ENCODE data around the gene SP110. TPM values are rescaled to one million over a fixed set of nuclear protein-coding genes. Genes with fewer than 3 reads are reported as not detected.

SP110 gene
- total RNA-seq, 1 experiment from 2014 or later: 3.5 TPM

- intact Hi-C loops (cut with micrococcal nuclease): no loop called here
- H3K4me2 ChIP-seq (ENCODE audit: low read length): no peak overlapping the region
- H4K20me1 ChIP-seq (ENCODE audit: low read length): no peaks in the 10 kb centered on the region
- ChIA-PET POLR2A (ENCODE audit: unreplicated experiment) (no interaction called here), CTCF (no interaction called here)
- H3K79me2 ChIP-seq (ENCODE audit: low read length): no peaks in the 10 kb centered on the region
- H2AFZ ChIP-seq (ENCODE audit: low read length): no peak overlapping the region
- H3K4me3 ChIP-seq (ENCODE audit: low read length): no peak overlapping the region
- H3K9ac ChIP-seq (ENCODE audit: low read length): no peak overlapping the region
- no peak overlapping the region for H3K27ac ChIP-seq (ENCODE audit: low read length)
- no peaks in the 10 kb centered on the region for H3K36me3 ChIP-seq (ENCODE audit: low read depth, low read length)
- H3K9me2 ChIP-seq (replicated peaks; ENCODE audit: low read length): no peaks in the 10 kb centered on the region
- DNase-seq (peak; percentile 25), ATAC-seq (peak; percentile 45; the same call in 1 of the 2 replicates)
- H3F3A ChIP-seq (ENCODE audit: low read length, unreplicated experiment): no peaks in the 10 kb centered on the region
- TF ChIP-seq EZH2 (IDR thresholded peaks at IDR 0.05; ENCODE audit: low read length, unreplicated experiment): no peak
- TF ChIP-seq, protein P1, sequence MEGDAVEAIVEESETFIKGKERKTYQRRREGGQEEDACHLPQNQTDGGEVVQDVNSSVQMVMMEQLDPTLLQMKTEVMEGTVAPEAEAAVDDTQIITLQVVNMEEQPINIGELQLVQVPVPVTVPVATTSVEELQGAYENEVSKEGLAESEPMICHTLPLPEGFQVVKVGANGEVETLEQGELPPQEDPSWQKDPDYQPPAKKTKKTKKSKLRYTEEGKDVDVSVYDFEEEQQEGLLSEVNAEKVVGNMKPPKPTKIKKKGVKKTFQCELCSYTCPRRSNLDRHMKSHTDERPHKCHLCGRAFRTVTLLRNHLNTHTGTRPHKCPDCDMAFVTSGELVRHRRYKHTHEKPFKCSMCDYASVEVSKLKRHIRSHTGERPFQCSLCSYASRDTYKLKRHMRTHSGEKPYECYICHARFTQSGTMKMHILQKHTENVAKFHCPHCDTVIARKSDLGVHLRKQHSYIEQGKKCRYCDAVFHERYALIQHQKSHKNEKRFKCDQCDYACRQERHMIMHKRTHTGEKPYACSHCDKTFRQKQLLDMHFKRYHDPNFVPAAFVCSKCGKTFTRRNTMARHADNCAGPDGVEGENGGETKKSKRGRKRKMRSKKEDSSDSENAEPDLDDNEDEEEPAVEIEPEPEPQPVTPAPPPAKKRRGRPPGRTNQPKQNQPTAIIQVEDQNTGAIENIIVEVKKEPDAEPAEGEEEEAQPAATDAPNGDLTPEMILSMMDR (conservative IDR thresholded peaks at IDR 0.05; ENCODE audit: low read depth, low read length): no peak
- TF ChIP-seq EZH2phosphoT487 (IDR thresholded peaks at IDR 0.05; ENCODE audit: borderline replicate concordance, low read length): no peak
- 0 out of 2 replicates have a peak, but pooled peaks cover 3% of the 10 kb centered on the region for H3K27me3 ChIP-seq (ENCODE audit: low read length)
- no peaks in the 10 kb centered on the region for H3K4me1 ChIP-seq (ENCODE audit: insufficient read depth, low read length)
- no TSS peak for BruUV-seq (replicated peaks)
- no peaks in the 10 kb centered on the region for H3K9me3 ChIP-seq (ENCODE audit: low read length)
These were observed 24.4 kb upstream of the SP110 start for GRCh38 chr2:230244211-230244610.

DNA sequence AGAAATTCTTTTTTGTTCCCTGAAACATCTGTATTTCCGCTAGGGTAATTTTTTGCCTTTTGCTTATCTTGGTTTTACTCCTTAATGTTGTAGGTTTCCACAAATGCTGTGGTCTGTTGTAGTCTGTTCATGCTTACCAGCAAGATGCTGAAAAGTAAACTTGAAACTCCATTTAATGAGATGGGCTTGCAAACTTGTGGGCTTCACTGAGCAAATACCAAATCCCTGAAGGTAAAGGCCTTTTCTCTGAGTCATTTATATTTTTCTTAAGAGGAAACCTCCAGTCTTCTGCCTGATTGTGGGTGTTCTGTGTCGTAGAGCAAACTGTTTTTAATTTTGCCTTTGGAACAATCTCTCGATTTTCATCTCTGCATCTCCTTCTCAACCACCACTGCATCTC is 15.1 kb upstream of the SP110 start:
- H3K36me3 ChIP-seq (ENCODE audit: low read depth, low read length): no peaks in the 10 kb centered on the region; the same call in 1 of the 2 replicates
- TF ChIP-seq EZH2 (IDR thresholded peaks at IDR 0.05; ENCODE audit: low read length, unreplicated experiment): no peak
- TF ChIP-seq, protein P1 (conservative IDR thresholded peaks at IDR 0.05; ENCODE audit: low read depth, low read length): no peak
- TF ChIP-seq EZH2phosphoT487 (IDR thresholded peaks at IDR 0.05; ENCODE audit: borderline replicate concordance, low read length): no peak
- H3K27me3 ChIP-seq (ENCODE audit: low read length): no peaks in the 10 kb centered on the region
- H3K4me3 ChIP-seq (ENCODE audit: low read length): no peak overlapping the region
- H3F3A ChIP-seq (ENCODE audit: low read length, unreplicated experiment): no peaks in the 10 kb centered on the region
- intact Hi-C loops (cut with micrococcal nuclease): loop anchor here (5.0 kb wide), 1 partner anchor 182 kb away; the partner anchor contains the start of gene SP100
- H3K9ac ChIP-seq (ENCODE audit: low read length): no peak overlapping the region
- no peak overlapping the region for H3K4me2 ChIP-seq (ENCODE audit: low read length)
- no TSS peak for BruUV-seq (replicated peaks)
- no peak overlapping the region for H2AFZ ChIP-seq (ENCODE audit: low read length)
- H4K20me1 ChIP-seq (ENCODE audit: low read length): no peaks in the 10 kb centered on the region
- H3K9me2 ChIP-seq (replicated peaks; ENCODE audit: low read length): no peaks in the 10 kb centered on the region
- DNase-seq (peak; percentile 48), ATAC-seq (peak; percentile 77)
- no peaks in the 10 kb centered on the region for H3K79me2 ChIP-seq (ENCODE audit: low read length)
- POLR2A ChIA-PET (ENCODE audit: unreplicated experiment): no interaction called here
- no peak overlapping the region for H3K27ac ChIP-seq (ENCODE audit: low read length)
- CTCF ChIA-PET: no interaction called here
- H3K4me1 ChIP-seq (ENCODE audit: insufficient read depth, low read length): peaks cover 13% of the 10 kb centered on the region
- peaks cover 11% of the 10 kb centered on the region for H3K9me3 ChIP-seq (ENCODE audit: low read length)

DNA sequence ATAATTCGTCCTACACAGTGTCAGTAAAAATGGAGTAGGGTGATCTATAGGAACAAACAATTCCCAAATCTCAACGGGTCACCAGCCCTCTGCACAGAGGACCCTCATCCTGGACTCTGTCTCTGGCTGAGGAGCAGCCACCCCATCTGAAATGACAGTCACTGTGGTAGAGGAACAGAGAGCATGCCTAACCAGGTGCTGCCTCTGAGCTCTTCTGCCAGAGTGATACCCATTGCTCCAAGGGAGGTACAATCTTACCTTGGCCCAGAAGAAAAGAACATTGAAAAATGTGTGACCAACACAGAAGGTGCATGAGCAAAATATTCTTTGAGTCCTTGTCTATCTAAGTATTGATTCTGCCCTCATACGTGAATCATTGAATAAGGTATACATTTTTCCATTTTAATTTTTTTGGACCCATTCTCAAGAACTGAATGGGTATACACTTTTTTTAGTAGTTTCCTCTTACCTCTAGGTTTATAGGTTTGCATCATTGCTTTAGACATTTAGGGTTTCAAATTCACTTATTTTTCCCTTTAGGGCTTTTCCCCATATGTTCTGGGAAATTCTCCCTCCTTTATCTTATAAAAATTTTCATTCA is 14.4 kb upstream of the SP110 start:
- Histone ChIP-seq H3K79me2 (ENCODE audit: low read length) (no peaks in the 10 kb centered on the region), H3K9me3 (ENCODE audit: low read length) (peaks cover 11% of the 10 kb centered on the region), H3F3A (ENCODE audit: low read length, unreplicated experiment) (no peaks in the 10 kb centered on the region), H3K27ac (ENCODE audit: low read length) (no peak overlapping the region), H3K27me3 (ENCODE audit: low read length) (no peaks in the 10 kb centered on the region), H3K4me1 (ENCODE audit: insufficient read depth, low read length) (peaks cover 15% of the 10 kb centered on the region), H3K4me2 (ENCODE audit: low read length) (no peak overlapping the region), H2AFZ (ENCODE audit: low read length) (no peak overlapping the region), H3K9me2 (replicated peaks; ENCODE audit: low read length) (no peaks in the 10 kb centered on the region), H4K20me1 (ENCODE audit: low read length) (no peaks in the 10 kb centered on the region), H3K4me3 (ENCODE audit: low read length) (no peak overlapping the region), H3K9ac (ENCODE audit: low read length) (no peak overlapping the region), H3K36me3 (ENCODE audit: low read depth, low read length) (no peaks in the 10 kb centered on the region; the same call in 1 of the 2 replicates)
- no peak for ATAC-seq
- CTCF ChIA-PET: no interaction called here
- DNase-seq: no peak
- intact Hi-C loops (cut with micrococcal nuclease): loop anchor here (5.0 kb wide), 1 partner anchor 183 kb away; the partner anchor contains the start of gene SP100
- POLR2A ChIA-PET (ENCODE audit: unreplicated experiment): no interaction called here
- BruUV-seq (replicated peaks): no TSS peak
- TF ChIP-seq, protein P1 (conservative IDR thresholded peaks at IDR 0.05; ENCODE audit: low read depth, low read length): no peak
- no peak for TF ChIP-seq EZH2 (IDR thresholded peaks at IDR 0.05; ENCODE audit: low read length, unreplicated experiment)
- TF ChIP-seq EZH2phosphoT487 (IDR thresholded peaks at IDR 0.05; ENCODE audit: borderline replicate concordance, low read length): no peak

All from PC-3 (cell line).